Measurements from ENCODE around the gene TMEM150A. TPM values are rescaled to one million over a fixed set of nuclear protein-coding genes. Genes with fewer than 3 reads are reported as not detected.
"Not testable (repeated sequence)": the region's sequence is repeated elsewhere in the genome, so short reads cannot be mapped to it uniquely, and the experiment has no call there.

The TMEM150A gene
- total RNA-seq, 1 donor from 2014 or later: 6.5 TPM

DNA sequence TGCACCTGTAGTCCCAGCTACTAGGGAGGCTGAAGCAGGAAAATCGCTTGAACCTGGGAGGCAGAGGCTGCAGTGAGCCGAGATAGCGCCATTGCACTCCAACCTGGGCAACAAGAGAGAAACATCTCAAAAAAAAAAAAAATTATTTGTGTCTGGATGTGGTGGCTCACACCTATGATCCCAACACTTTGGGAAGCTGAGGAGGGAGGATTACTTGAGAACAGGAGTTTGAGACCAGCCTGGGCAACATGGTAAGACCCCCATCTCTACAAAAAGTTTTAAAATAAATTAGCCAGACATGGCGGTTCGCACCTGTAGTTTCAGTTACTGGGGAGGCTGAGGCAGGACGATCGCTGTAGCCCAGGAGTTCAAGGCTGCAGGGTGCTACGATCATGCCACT is 26.8 kb downstream of the TMEM150A start:
- Mint-ChIP-seq H3K9me3 (no peaks in the 10 kb centered on the region), H3K4me3 (ENCODE audit: low read depth) (no peak overlapping the region), H3K27me3 (ENCODE audit: low read depth) (peaks cover 14% of the 10 kb centered on the region), H3K27ac (no peak overlapping the region), H3K4me1 (ENCODE audit: low read depth) (peaks cover 18% of the 10 kb centered on the region), H3K36me3 (ENCODE audit: low read depth) (peaks cover 12% of the 10 kb centered on the region)
- DNase-seq (ENCODE audit: low spot score): no peak
- intact Hi-C loops (cut with micrococcal nuclease): no loop called here

DNA sequence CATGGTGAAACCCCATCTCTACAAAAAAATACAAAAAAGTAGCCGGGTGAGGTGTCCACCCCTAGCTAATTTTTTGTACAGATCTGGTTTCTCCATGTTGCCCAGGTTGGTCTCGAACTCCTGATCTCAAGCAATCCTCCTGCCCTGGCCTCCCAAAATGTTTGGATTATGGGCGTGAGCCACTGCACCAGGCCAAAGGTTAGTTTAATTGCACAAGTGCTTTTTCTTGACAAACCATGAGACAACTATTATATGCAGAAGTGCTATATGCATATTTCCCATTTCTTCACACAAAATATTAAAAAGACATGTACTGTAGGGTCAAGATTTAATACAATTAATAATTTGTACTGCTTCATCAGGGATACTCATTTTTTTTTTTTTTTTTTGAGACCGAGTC is 36.2 kb downstream of the TMEM150A start:
- Mint-ChIP-seq H3K4me1 (ENCODE audit: low read depth) (peaks cover 10% of the 10 kb centered on the region), H3K9me3 (no peaks in the 10 kb centered on the region), H3K27me3 (ENCODE audit: low read depth) (peaks cover 16% of the 10 kb centered on the region), H3K4me3 (ENCODE audit: low read depth) (no peak overlapping the region), H3K36me3 (ENCODE audit: low read depth) (no peaks in the 10 kb centered on the region), H3K27ac (no peak overlapping the region)
- no peak for DNase-seq (ENCODE audit: low spot score)
- intact Hi-C loops (cut with micrococcal nuclease): no loop called here

DNA sequence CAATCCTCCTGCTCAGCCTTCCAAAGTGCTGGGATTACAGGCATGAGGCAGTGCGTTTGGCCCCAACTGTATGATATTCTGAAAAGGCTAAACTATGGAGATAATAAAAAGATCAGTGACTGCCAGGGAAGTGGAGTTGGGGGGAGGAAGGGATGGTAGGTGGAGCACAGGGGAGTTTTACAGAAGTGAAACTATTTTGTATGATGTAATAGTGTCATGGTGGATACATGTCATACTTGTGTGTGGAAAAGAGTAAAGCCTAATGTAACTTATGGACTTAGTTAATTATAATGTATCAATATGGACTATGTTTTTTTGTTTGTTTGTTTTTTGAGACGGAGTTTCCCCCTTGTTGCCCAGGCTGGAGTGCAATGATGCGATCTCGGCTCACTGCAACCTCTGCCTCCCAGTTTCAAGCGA is 38.3 kb downstream of the TMEM150A start:
- Mint-ChIP-seq H3K27ac (no peak overlapping the region), H3K4me3 (ENCODE audit: low read depth) (no peak overlapping the region), H3K9me3 (no peaks in the 10 kb centered on the region), H3K4me1 (ENCODE audit: low read depth) (peaks cover 21% of the 10 kb centered on the region), H3K27me3 (ENCODE audit: low read depth) (peaks cover 2% of the 10 kb centered on the region), H3K36me3 (ENCODE audit: low read depth) (no peaks in the 10 kb centered on the region)
- DNase-seq (ENCODE audit: low spot score): no peak
- intact Hi-C loops (cut with micrococcal nuclease): no loop called here

GRCh38 chr2:85561280-85562212 is 41.0 kb downstream of the TMEM150A start, which contains the start of gene GGCX:
TSS of gene GGCX (minus strand) at chr2:85561493. CDS start at chr2:85561428, 65 bp downstream.
- Mint-ChIP-seq H3K9me3 (no peaks in the 10 kb centered on the region), H3K4me1 (ENCODE audit: low read depth) (peaks cover 25% of the 10 kb centered on the region), H3K36me3 (ENCODE audit: low read depth) (peaks cover 12% of the 10 kb centered on the region), H3K4me3 (ENCODE audit: low read depth) (peak within 1 kb of the TSS; percentile 98), H3K27ac (peak within 1 kb of the TSS; percentile 93), H3K27me3 (ENCODE audit: low read depth) (no peaks in the 10 kb centered on the region)
- peak; percentile 87 for DNase-seq (ENCODE audit: low spot score)
- intact Hi-C loops (cut with micrococcal nuclease): loop anchor here (1.0 to 2.0 kb wide), 6 partner anchors 17 to 207 kb away; partner anchors contain the start of genes ELMOD3, MAT2A, RETSAT and RNF181

DNA sequence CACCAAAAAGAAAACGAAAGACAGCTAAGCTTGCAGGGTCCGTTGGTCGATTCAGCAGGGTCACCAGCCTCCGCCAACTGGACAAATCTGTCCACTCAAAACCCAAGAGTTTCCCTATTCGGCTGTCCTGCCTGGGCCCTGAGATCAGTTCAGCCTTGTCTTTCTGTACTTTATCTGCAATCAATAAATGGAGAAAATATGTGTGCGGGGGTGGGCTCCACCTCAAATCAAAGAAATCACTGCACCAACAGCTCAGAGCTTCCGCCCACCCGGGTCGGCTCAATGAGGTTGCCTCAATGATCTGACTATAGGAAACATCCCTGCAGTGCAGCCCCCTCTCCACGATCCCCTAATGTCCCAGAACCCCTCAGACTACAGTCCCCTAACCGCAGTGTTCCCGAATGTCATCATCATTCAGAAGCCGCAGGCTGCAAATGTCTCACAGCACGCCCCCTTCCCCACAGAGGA is 41.7 kb downstream of the TMEM150A start:
- H3K4me1 Mint-ChIP-seq (ENCODE audit: low read depth): peaks cover 25% of the 10 kb centered on the region
- peak overlapping the region; percentile 70 for H3K27ac Mint-ChIP-seq
- H3K9me3 Mint-ChIP-seq: no peaks in the 10 kb centered on the region
- H3K4me3 Mint-ChIP-seq (ENCODE audit: low read depth): peak overlapping the region; percentile 98
- peaks cover 19% of the 10 kb centered on the region for H3K36me3 Mint-ChIP-seq (ENCODE audit: low read depth)
- H3K27me3 Mint-ChIP-seq (ENCODE audit: low read depth): no peaks in the 10 kb centered on the region
- intact Hi-C loops (cut with micrococcal nuclease): loop anchor here (1.0 to 2.0 kb wide), 6 partner anchors 18 to 207 kb away; partner anchors contain the start of genes ELMOD3, MAT2A, RETSAT and RNF181
- DNase-seq (ENCODE audit: low spot score): no peak

DNA sequence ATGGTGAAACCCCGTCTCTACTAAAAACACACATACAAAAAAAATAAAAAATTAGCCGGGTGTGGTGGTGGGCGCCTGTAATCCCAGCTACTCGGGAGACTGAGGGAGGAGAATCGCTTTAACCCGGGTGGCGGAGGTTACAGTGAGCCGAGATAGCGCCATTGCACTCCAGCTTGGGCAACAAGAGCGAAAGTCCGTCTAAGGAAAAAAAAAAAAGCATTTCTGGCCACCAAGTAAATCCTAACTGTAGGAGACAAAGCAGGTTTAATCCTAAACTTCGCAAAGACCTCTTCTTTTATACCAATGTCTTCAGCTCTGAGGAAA is 42.1 kb downstream of the TMEM150A start:
- intact Hi-C loops (cut with micrococcal nuclease): loop anchor here (2.0 kb wide), 4 partner anchors 18 to 140 kb away; partner anchors contain the start of genes MAT2A and TMEM150A

DNA sequence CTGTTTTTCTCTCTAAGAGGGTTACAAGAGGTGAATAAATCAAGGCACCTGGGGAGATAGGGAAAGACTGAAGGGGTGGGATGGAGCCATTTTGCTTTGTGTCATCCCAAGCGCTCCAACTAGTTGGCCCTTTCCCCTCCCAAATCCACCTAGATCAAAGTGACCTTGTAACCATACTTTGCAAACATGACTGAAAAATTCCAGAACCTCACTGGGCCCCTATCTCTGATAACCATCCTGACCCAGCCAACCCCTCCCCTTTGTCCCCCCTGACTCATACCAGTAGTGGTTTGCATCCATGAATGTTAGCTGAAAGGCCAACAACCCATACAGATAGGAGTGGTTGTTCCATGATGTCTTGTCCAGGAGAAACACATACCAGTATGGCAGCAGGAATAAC is 44.3 kb downstream of the TMEM150A start:
- H3K4me3 Mint-ChIP-seq (ENCODE audit: low read depth): no peak overlapping the region

More for the DNA sequence above, 42.1 kb downstream of the TMEM150A start:
- peak overlapping the region; percentile 70 for H3K27ac Mint-ChIP-seq
- peak overlapping the region; percentile 98 for H3K4me3 Mint-ChIP-seq (ENCODE audit: low read depth)
- peaks cover 26% of the 10 kb centered on the region for H3K4me1 Mint-ChIP-seq (ENCODE audit: low read depth)
- DNase-seq (ENCODE audit: low spot score); H3K9me3 Mint-ChIP-seq; H3K27me3 Mint-ChIP-seq (ENCODE audit: low read depth): not testable (repeated sequence)
- peaks cover 23% of the 10 kb centered on the region for H3K36me3 Mint-ChIP-seq (ENCODE audit: low read depth)

DNA sequence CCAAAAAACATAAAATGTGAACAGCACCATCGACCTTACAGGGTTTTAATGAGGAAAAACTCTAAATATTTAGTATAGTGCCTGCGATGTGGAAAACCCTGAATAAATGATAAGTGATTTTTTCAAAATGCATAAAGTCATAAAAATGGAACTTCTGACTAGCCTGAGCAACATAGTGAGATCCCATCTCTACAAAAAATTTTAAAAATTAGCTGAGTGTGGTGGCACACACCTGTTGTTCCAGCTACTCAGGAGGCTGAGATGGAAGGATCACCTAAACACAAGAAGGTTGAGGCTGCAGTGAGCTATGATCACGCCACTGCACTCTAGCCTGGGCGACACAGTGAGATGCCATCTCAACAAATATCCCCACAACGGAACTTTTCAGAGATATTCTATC is 45.4 kb downstream of the TMEM150A start:
- intact Hi-C loops (cut with micrococcal nuclease): no loop called here
- DNase-seq (ENCODE audit: low spot score): no peak
- Mint-ChIP-seq H3K4me1 (ENCODE audit: low read depth) (peaks cover 19% of the 10 kb centered on the region), H3K36me3 (ENCODE audit: low read depth) (peaks cover 51% of the 10 kb centered on the region), H3K27ac (no peak overlapping the region), H3K4me3 (ENCODE audit: low read depth) (no peak overlapping the region), H3K9me3 (no peaks in the 10 kb centered on the region), H3K27me3 (ENCODE audit: low read depth) (no peaks in the 10 kb centered on the region)

More for the DNA sequence above, 44.3 kb downstream of the TMEM150A start:
- no peaks in the 10 kb centered on the region for H3K27me3 Mint-ChIP-seq (ENCODE audit: low read depth)
- H3K36me3 Mint-ChIP-seq (ENCODE audit: low read depth): peaks cover 41% of the 10 kb centered on the region
- DNase-seq (ENCODE audit: low spot score): no peak
- peaks cover 22% of the 10 kb centered on the region for H3K4me1 Mint-ChIP-seq (ENCODE audit: low read depth)
- intact Hi-C loops (cut with micrococcal nuclease): no loop called here
- no peaks in the 10 kb centered on the region for H3K9me3 Mint-ChIP-seq
- peak overlapping the region; percentile 6 for H3K27ac Mint-ChIP-seq

GRCh38 chr2:85554980-85555612 is 47.4 kb downstream of the TMEM150A start:
- no peak for DNase-seq (ENCODE audit: low spot score)
- Mint-ChIP-seq H3K27me3 (ENCODE audit: low read depth) (no peaks in the 10 kb centered on the region), H3K36me3 (ENCODE audit: low read depth) (peaks cover 70% of the 10 kb centered on the region), H3K27ac (no peak overlapping the region), H3K9me3 (no peaks in the 10 kb centered on the region), H3K4me3 (ENCODE audit: low read depth) (no peak overlapping the region), H3K4me1 (ENCODE audit: low read depth) (peaks cover 13% of the 10 kb centered on the region)
- intact Hi-C loops (cut with micrococcal nuclease): no loop called here

- peaks cover 4% of the 10 kb centered on the region for H3K4me1 Mint-ChIP-seq (ENCODE audit: low read depth)
- peaks cover 77% of the 10 kb centered on the region for H3K36me3 Mint-ChIP-seq (ENCODE audit: low read depth)
- DNase-seq (ENCODE audit: low spot score): no peak
- no peaks in the 10 kb centered on the region for H3K9me3 Mint-ChIP-seq
- H3K27me3 Mint-ChIP-seq (ENCODE audit: low read depth): no peaks in the 10 kb centered on the region
- H3K4me3 Mint-ChIP-seq (ENCODE audit: low read depth): no peak overlapping the region
- intact Hi-C loops (cut with micrococcal nuclease): no loop called here
- no peak overlapping the region for H3K27ac Mint-ChIP-seq
Observed at GRCh38 chr2:85553184-85553583, 49.3 kb downstream of the TMEM150A start.

DNA sequence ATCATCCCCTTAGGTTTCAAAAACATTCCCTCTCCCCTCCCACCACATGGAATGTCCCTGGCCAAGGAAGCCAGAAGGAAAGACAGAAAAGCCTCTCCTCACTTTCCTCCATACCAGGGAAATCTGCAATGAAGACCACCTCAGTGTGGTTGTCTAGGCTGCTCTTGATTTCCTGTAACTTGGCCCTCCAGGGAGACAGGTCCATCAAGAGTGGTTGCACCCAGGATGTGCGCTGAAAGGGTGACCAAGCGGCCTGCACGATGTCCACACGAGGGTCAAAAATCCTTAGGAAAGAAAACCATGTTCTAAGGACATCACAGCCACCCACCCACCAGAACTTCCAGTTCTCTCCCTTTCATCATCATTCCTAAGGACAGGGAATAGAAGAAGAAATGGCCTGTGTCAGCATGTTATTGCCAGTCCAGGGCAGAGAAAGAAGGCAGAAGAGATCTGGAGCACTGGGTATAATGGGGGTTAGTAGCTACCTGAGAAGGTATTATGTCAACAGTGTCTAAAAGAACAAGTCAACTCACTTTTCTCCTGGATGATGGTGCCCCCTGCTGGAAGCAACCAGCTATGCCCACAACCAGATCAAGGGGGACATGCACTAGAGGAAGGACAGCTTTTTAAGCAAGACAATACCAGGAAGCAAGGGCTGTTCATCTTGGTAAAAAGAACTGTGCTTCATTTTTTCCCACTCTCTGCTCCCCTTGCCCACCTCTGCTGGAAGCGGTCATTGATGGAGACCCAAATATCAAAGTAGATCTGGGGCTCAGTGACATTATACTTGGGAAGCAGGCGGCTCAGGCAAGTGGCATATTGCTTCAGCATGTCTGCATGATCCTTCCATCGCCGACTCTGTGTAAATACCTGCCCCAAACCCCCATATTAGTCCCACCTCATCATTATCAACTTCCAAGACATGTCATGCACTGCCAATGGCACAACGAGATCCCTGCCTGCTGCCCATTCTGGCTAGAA is 50.5 kb downstream of the TMEM150A start:
- Mint-ChIP-seq H3K27me3 (ENCODE audit: low read depth) (no peaks in the 10 kb centered on the region), H3K27ac (no peak overlapping the region), H3K9me3 (no peaks in the 10 kb centered on the region), H3K4me3 (ENCODE audit: low read depth) (no peak overlapping the region), H3K36me3 (ENCODE audit: low read depth) (peaks cover 80% of the 10 kb centered on the region), H3K4me1 (ENCODE audit: low read depth) (peaks cover 3% of the 10 kb centered on the region)
- intact Hi-C loops (cut with micrococcal nuclease): loop anchor here (1.0 kb wide), 2 partner anchors 132 to 161 kb away; no protein-coding TSS in a partner anchor
- DNase-seq (ENCODE audit: low spot score): peak; percentile 80

GRCh38 chr2:85550486-85550885 is 52.0 kb downstream of the TMEM150A start:
- H3K27me3 Mint-ChIP-seq (ENCODE audit: low read depth): no peaks in the 10 kb centered on the region
- H3K4me1 Mint-ChIP-seq (ENCODE audit: low read depth): peaks cover 3% of the 10 kb centered on the region
- no peak overlapping the region for H3K27ac Mint-ChIP-seq
- intact Hi-C loops (cut with micrococcal nuclease): no loop called here
- no peak overlapping the region for H3K4me3 Mint-ChIP-seq (ENCODE audit: low read depth)
- H3K9me3 Mint-ChIP-seq: no peaks in the 10 kb centered on the region
- DNase-seq (ENCODE audit: low spot score): no peak
- peaks cover 77% of the 10 kb centered on the region for H3K36me3 Mint-ChIP-seq (ENCODE audit: low read depth)
